H9 (cell line): Measurements from ENCODE around the gene CHN2. TPM values are rescaled to one million over a fixed set of nuclear protein-coding genes. Genes with fewer than 3 reads are reported as not detected.

Experiments used
- DNase-seq: peaks from one replicate; pipeline ENCODE4 v3.0.0-alpha.2; 2017
- H2AFZ ChIP-seq: one replicate; pipeline ENCODE4 v1.6.1; 2013; ENCODE audit warnings: mild to moderate bottlenecking, low read length, control low read depth, moderate library complexity
- H2AK5ac ChIP-seq: 2 replicates; pipeline ENCODE4 v1.6.1; 2013; ENCODE audit warnings: low read length, control low read depth, mixed read lengths; ENCODE audit not compliant: insufficient read length
- H2BK120ac ChIP-seq: one replicate; pipeline ENCODE4 v1.6.1; 2013; ENCODE audit warnings: low read depth, mild to moderate bottlenecking, low read length, control low read depth, inconsistent platforms; ENCODE audit not compliant: poor library complexity, severe bottlenecking
- H2BK12ac ChIP-seq: 2 replicates; pipeline ENCODE4 v1.6.1; 2013; ENCODE audit warnings: low read length, control low read depth, mixed read lengths, low read depth; ENCODE audit not compliant: insufficient read length
- H2BK15ac ChIP-seq: 2 replicates; pipeline ENCODE4 v1.6.1; 2013; ENCODE audit warnings: low read depth, low read length, control low read depth
- H2BK20ac ChIP-seq: one replicate; pipeline ENCODE4 v1.6.1; 2013; ENCODE audit warnings: low read depth, mild to moderate bottlenecking, low read length, control low read depth, inconsistent platforms; ENCODE audit not compliant: poor library complexity, severe bottlenecking
- H2BK5ac ChIP-seq: 2 replicates; pipeline ENCODE4 v1.6.1; 2013; ENCODE audit warnings: low read length, control low read depth, mixed read lengths; ENCODE audit not compliant: insufficient read length
- H3K14ac ChIP-seq: 2 replicates; pipeline ENCODE4 v1.6.1; 2013; ENCODE audit warnings: low read length, control low read depth; ENCODE audit not compliant: insufficient read depth
- H3K18ac ChIP-seq: 2 replicates; pipeline ENCODE4 v1.6.1; 2013; ENCODE audit warnings: low read depth, mild to moderate bottlenecking, mixed read lengths, low read length, control low read depth; ENCODE audit not compliant: insufficient read length
- H3K23ac ChIP-seq: 2 replicates; pipeline ENCODE4 v1.6.1; 2013; ENCODE audit warnings: low read length, control low read depth, mixed read lengths, low read depth; ENCODE audit not compliant: insufficient read length
- H3K23me2 ChIP-seq: 2 replicates; pipeline ENCODE4 v1.6.1; 2013; ENCODE audit warnings: low read depth, mild to moderate bottlenecking, mixed read lengths, low read length, control low read depth; ENCODE audit not compliant: insufficient read length, poor library complexity, severe bottlenecking
- H3K27ac ChIP-seq: 2 replicates; pipeline ENCODE4 v1.5.1; 2013; ENCODE audit warnings: low read length, control low read depth, mixed read lengths, low read depth; ENCODE audit not compliant: insufficient read length
- H3K27me3 ChIP-seq: 2 replicates; pipeline ENCODE4 v1.6.1; 2013; ENCODE audit warnings: low read length, control low read depth, inconsistent platforms; ENCODE audit not compliant: insufficient read depth
- H3K4ac ChIP-seq: 2 replicates; pipeline ENCODE4 v1.6.1; 2013; ENCODE audit warnings: low read depth, mild to moderate bottlenecking, control low read depth, inconsistent platforms, low read length, moderate library complexity
- H3K4me1 ChIP-seq: 2 replicates; pipeline ENCODE4 v1.6.1; 2013; ENCODE audit warnings: low read length, control low read depth, inconsistent platforms; ENCODE audit not compliant: insufficient read depth
- H3K4me2 ChIP-seq: 2 replicates; pipeline ENCODE4 v1.6.1; 2013; ENCODE audit warnings: low read length, control low read depth, mixed read lengths; ENCODE audit not compliant: insufficient read length, insufficient read depth
- H3K56ac ChIP-seq: 2 replicates; pipeline ENCODE4 v1.6.1; 2013; ENCODE audit warnings: low read depth, mild to moderate bottlenecking, mixed read lengths, low read length, control low read depth; ENCODE audit not compliant: insufficient read length
- H3K79me1 ChIP-seq: 2 replicates; pipeline ENCODE4 v1.6.1; 2013; ENCODE audit warnings: low read depth, mild to moderate bottlenecking, moderate library complexity, low read length, control low read depth, inconsistent platforms; ENCODE audit not compliant: insufficient read depth, poor library complexity, severe bottlenecking
- H3K79me2 ChIP-seq: 2 replicates; pipeline ENCODE4 v1.6.1; 2013; ENCODE audit warnings: low read length, control low read depth, inconsistent platforms; ENCODE audit not compliant: insufficient read depth
- H3K9ac ChIP-seq: 2 replicates; pipeline ENCODE4 v1.6.1; 2013; ENCODE audit warnings: low read length, control low read depth, mixed read lengths; ENCODE audit not compliant: insufficient read length; ENCODE audit errors: extremely low read depth
- H3K9me3 ChIP-seq: one replicate; pipeline ENCODE4 v1.6.1; 2013; ENCODE audit warnings: low read depth, low read length, inconsistent platforms; ENCODE audit not compliant: control insufficient read depth
- H3T11ph ChIP-seq: one replicate; pipeline ENCODE4 v1.6.1; 2013; ENCODE audit warnings: mild to moderate bottlenecking, low read length, control low read depth, inconsistent platforms
- H4K20me1 ChIP-seq: one replicate; pipeline ENCODE4 v1.6.1; 2013; ENCODE audit not compliant: control insufficient read depth, insufficient read length, insufficient read depth
- H4K5ac ChIP-seq: 2 replicates; pipeline ENCODE4 v1.6.1; 2013; ENCODE audit warnings: low read depth, mild to moderate bottlenecking, mixed read lengths, low read length, control low read depth; ENCODE audit not compliant: insufficient read length
- H4K8ac ChIP-seq: replicated peaks from 2 replicates; pipeline ENCODE4 v1.6.1; 2013; ENCODE audit warnings: low read length, control low read depth, mixed read lengths, low read depth; ENCODE audit not compliant: insufficient read length
- H4K91ac ChIP-seq: 2 replicates; pipeline ENCODE4 v1.6.1; 2013; ENCODE audit warnings: low read depth, mild to moderate bottlenecking, moderate library complexity, mixed read lengths, low read length, control low read depth; ENCODE audit not compliant: insufficient read length
- H3K27ac Mint-ChIP-seq, 3 experiments: 2 replicates in 2 of 3; 3 replicates in 1 of 3; pipeline ENCODE4 v1.8.0; 2020 to 2021; ENCODE audit warnings: mixed read lengths in 3 of 3, mild to moderate bottlenecking in 1 of 3, moderate library complexity in 1 of 3
- H3K27me3 Mint-ChIP-seq: 2 replicates; pipeline ENCODE4 v1.8.0; 2021; ENCODE audit warnings: low read depth, mild to moderate bottlenecking, moderate library complexity, mixed read lengths
- H3K36me3 Mint-ChIP-seq, 3 experiments: 2 replicates in 2 of 3; 3 replicates in 1 of 3; pipeline ENCODE4 v1.8.0; 2020 to 2021; ENCODE audit warnings: low read depth in 3 of 3, mixed read lengths in 3 of 3; ENCODE audit not compliant: insufficient read depth in 1 of 3
- H3K4me1 Mint-ChIP-seq, 2 experiments: 2 replicates each; pipeline ENCODE4 v1.8.0; 2020; ENCODE audit warnings: mixed read lengths in 2 of 2
- H3K4me3 Mint-ChIP-seq, 2 experiments: 2 replicates in 1 of 2; 3 replicates in 1 of 2; pipeline ENCODE4 v1.8.0; 2020 to 2021; ENCODE audit warnings: mild to moderate bottlenecking in 2 of 2, mixed read lengths in 2 of 2, moderate library complexity in 1 of 2
- H3K9me3 Mint-ChIP-seq, 2 experiments: 2 replicates in 1 of 2; 3 replicates in 1 of 2; pipeline ENCODE4 v1.8.0; 2020; ENCODE audit warnings: mild to moderate bottlenecking in 2 of 2, mixed read lengths in 2 of 2, moderate library complexity in 1 of 2
- total RNA-seq: library from RNA; stranded (reverse); gene quantifications from 2 replicates; pipeline ENCODE4 v1.2.1, GENCODE V29; 2021
- TF ChIP-seq, protein P1 (sequence below): fragments of 200-600 bp; sonication (generic); conservative IDR thresholded peaks from 3 replicates; pipeline ENCODE4 v1.8.0; 2021; ENCODE audit warnings: antibody characterized with exemption, mild to moderate bottlenecking

CHN2 gene
- total RNA-seq, 1 experiment from 2014 or later = 3.3 TPM

- H4K5ac ChIP-seq = no peak overlapping the region
- H3K27ac ChIP-seq = no peak overlapping the region
- DNase-seq = no peak
- no peaks in the 10 kb centered on the region for H3K9me3 ChIP-seq
- no peak overlapping the region for H2AFZ ChIP-seq
- H3K23me2 ChIP-seq = no peaks in the 10 kb centered on the region
- H2BK15ac ChIP-seq = no peak overlapping the region
- H3K23ac ChIP-seq = no peak overlapping the region
- no peak overlapping the region for H4K91ac ChIP-seq
- no peak overlapping the region for H3K56ac ChIP-seq
- no peak overlapping the region for H3K4me3 Mint-ChIP-seq
- H3K14ac ChIP-seq = no peak overlapping the region
- H3K4me2 ChIP-seq = no peak overlapping the region
- no peaks in the 10 kb centered on the region for H3K79me1 ChIP-seq
- H3K18ac ChIP-seq = no peak overlapping the region
- peaks cover 1% of the 10 kb centered on the region for H3K27me3 Mint-ChIP-seq
- no peaks in the 10 kb centered on the region for H3K79me2 ChIP-seq
- H2AK5ac ChIP-seq = no peak overlapping the region
- no peak overlapping the region for H2BK120ac ChIP-seq
- no peaks in the 10 kb centered on the region for H3K36me3 Mint-ChIP-seq
- no peak overlapping the region for H2BK5ac ChIP-seq
- peaks cover 4 to 6% of the 10 kb centered on the region in 2 experiments; a peak in 3 of 4 replicates for H3K4me1 Mint-ChIP-seq
- no peak overlapping the region for H4K8ac ChIP-seq
- no peaks in the 10 kb centered on the region for H3K9me3 Mint-ChIP-seq
- H3K4ac ChIP-seq = no peak overlapping the region
- no peaks in the 10 kb centered on the region for H3K4me1 ChIP-seq
- no peak overlapping the region for H2BK12ac ChIP-seq
- H3K9ac ChIP-seq = no peak overlapping the region
- TF ChIP-seq, protein P1, sequence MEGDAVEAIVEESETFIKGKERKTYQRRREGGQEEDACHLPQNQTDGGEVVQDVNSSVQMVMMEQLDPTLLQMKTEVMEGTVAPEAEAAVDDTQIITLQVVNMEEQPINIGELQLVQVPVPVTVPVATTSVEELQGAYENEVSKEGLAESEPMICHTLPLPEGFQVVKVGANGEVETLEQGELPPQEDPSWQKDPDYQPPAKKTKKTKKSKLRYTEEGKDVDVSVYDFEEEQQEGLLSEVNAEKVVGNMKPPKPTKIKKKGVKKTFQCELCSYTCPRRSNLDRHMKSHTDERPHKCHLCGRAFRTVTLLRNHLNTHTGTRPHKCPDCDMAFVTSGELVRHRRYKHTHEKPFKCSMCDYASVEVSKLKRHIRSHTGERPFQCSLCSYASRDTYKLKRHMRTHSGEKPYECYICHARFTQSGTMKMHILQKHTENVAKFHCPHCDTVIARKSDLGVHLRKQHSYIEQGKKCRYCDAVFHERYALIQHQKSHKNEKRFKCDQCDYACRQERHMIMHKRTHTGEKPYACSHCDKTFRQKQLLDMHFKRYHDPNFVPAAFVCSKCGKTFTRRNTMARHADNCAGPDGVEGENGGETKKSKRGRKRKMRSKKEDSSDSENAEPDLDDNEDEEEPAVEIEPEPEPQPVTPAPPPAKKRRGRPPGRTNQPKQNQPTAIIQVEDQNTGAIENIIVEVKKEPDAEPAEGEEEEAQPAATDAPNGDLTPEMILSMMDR = no peak
- no peaks in the 10 kb centered on the region for H3K27me3 ChIP-seq
- H2BK20ac ChIP-seq = no peak overlapping the region
- no peaks in the 10 kb centered on the region for H4K20me1 ChIP-seq
- H3K27ac Mint-ChIP-seq = no peak overlapping the region
- H3T11ph ChIP-seq = no peak overlapping the region
Measured at GRCh38 chr7:29420011-29420410, 225.4 kb downstream of the CHN2 start.
